ENCODE data around the gene L1TD1. TPM values are rescaled to one million over a fixed set of nuclear protein-coding genes. Genes with fewer than 3 reads are reported as not detected.

The L1TD1 gene
- total RNA-seq, 1 donor from 2014 or later = 0.09 TPM

- H3K9me3 Mint-ChIP-seq = no peaks in the 10 kb centered on the region
- ATAC-seq (ENCODE audit: low read depth) (no peak), DNase-seq (no peak)
- intact Hi-C loops (cut with micrococcal nuclease) = no loop called here
- H3K27me3 Mint-ChIP-seq = peaks cover 4% of the 10 kb centered on the region
- no peaks in the 10 kb centered on the region for H3K36me3 Mint-ChIP-seq (ENCODE audit: low read depth)
- CTCF ChIA-PET = no interaction called here
- H3K4me1 Mint-ChIP-seq = no peaks in the 10 kb centered on the region
- no peak overlapping the region for H3K27ac Mint-ChIP-seq
- no peak overlapping the region for H3K4me3 Mint-ChIP-seq
- POLR2A ChIA-PET = no interaction called here
- TF ChIP-seq CTCF (IDR thresholded peaks at IDR 0.05) = no peak
Observed at GRCh38 chr1:62230718-62231117, 36.1 kb downstream of the L1TD1 start.

- ChIA-PET POLR2A (no interaction called here), CTCF (no interaction called here)
- H3K4me1 Mint-ChIP-seq = no peaks in the 10 kb centered on the region
Observed at GRCh38 chr1:62232871-62233278, 38.2 kb downstream of the L1TD1 start.

GRCh38 chr1:62233926-62234450 lies 39.3 kb downstream of the L1TD1 start:
- ChIA-PET CTCF (no interaction called here), POLR2A (no interaction called here)
- no peak overlapping the region for H3K27ac Mint-ChIP-seq
- H3K36me3 Mint-ChIP-seq (ENCODE audit: low read depth) = no peaks in the 10 kb centered on the region
- peaks cover 4% of the 10 kb centered on the region for H3K27me3 Mint-ChIP-seq
- H3K9me3 Mint-ChIP-seq = no peaks in the 10 kb centered on the region
- H3K4me1 Mint-ChIP-seq = no peaks in the 10 kb centered on the region
- DNase-seq (no peak), ATAC-seq (ENCODE audit: low read depth) (no peak)
- TF ChIP-seq CTCF (IDR thresholded peaks at IDR 0.05) = no peak
- H3K4me3 Mint-ChIP-seq = no peak overlapping the region
- intact Hi-C loops (cut with micrococcal nuclease) = no loop called here

More at GRCh38 chr1:62232871-62233278, 38.2 kb downstream of the L1TD1 start:
- peaks cover 4% of the 10 kb centered on the region for H3K27me3 Mint-ChIP-seq
- ATAC-seq (ENCODE audit: low read depth) (no peak), DNase-seq (no peak)
- H3K36me3 Mint-ChIP-seq (ENCODE audit: low read depth) = no peaks in the 10 kb centered on the region
- no peak overlapping the region for H3K4me3 Mint-ChIP-seq
- H3K9me3 Mint-ChIP-seq = no peaks in the 10 kb centered on the region
- no peak overlapping the region for H3K27ac Mint-ChIP-seq
- intact Hi-C loops (cut with micrococcal nuclease) = no loop called here
- TF ChIP-seq CTCF (IDR thresholded peaks at IDR 0.05) = no peak

GRCh38 chr1:62234688-62235087 lies 40.0 kb downstream of the L1TD1 start:
- Mint-ChIP-seq H3K27me3 (peaks cover 4% of the 10 kb centered on the region), H3K4me3 (no peak overlapping the region), H3K27ac (no peak overlapping the region), H3K36me3 (ENCODE audit: low read depth) (no peaks in the 10 kb centered on the region), H3K9me3 (no peaks in the 10 kb centered on the region), H3K4me1 (no peaks in the 10 kb centered on the region)
- CTCF ChIA-PET = no interaction called here
- TF ChIP-seq CTCF (IDR thresholded peaks at IDR 0.05) = no peak
- no peak for ATAC-seq (ENCODE audit: low read depth)
- POLR2A ChIA-PET = no interaction called here
- DNase-seq = no peak
- intact Hi-C loops (cut with micrococcal nuclease) = no loop called here

- H3K4me3 Mint-ChIP-seq = no peak overlapping the region
- ATAC-seq (ENCODE audit: low read depth) (no peak), DNase-seq (no peak)
- H3K27me3 Mint-ChIP-seq = peaks cover 2% of the 10 kb centered on the region
- intact Hi-C loops (cut with micrococcal nuclease) = no loop called here
- no peak for TF ChIP-seq CTCF (IDR thresholded peaks at IDR 0.05)
- no peaks in the 10 kb centered on the region for H3K9me3 Mint-ChIP-seq
- H3K4me1 Mint-ChIP-seq = no peaks in the 10 kb centered on the region
- H3K27ac Mint-ChIP-seq = no peak overlapping the region
- ChIA-PET POLR2A (no interaction called here), CTCF (no interaction called here)
- H3K36me3 Mint-ChIP-seq (ENCODE audit: low read depth) = no peaks in the 10 kb centered on the region
Observed at GRCh38 chr1:62235576-62235975, 40.9 kb downstream of the L1TD1 start.

Data from activated B cell treated with CpG ODN at 0.5 μM for 24 hours (primary cell).